MG63 (cell line): Measurements from ENCODE around the gene TUBGCP4. TPM values are rescaled to one million over a fixed set of nuclear protein-coding genes. Genes with fewer than 3 reads are reported as not detected.

ENCODE experiments used
- DNase-seq: peaks from one replicate; pipeline ENCODE4 v3.0.0-alpha.2; 2020
- H3K27me3 ChIP-seq: fragments of 250-450 bp; sonication (Bioruptor Pico); 2 replicates; pipeline ENCODE4 v1.5.1; 2020; ENCODE audit warnings: mild to moderate bottlenecking, moderate library complexity
- H3K36me3 ChIP-seq: fragments of 250-450 bp; sonication (Bioruptor Pico); 2 replicates; pipeline ENCODE4 v1.5.1; 2020; ENCODE audit warnings: mild to moderate bottlenecking, moderate library complexity
- H3K4me3 ChIP-seq: fragments of 250-450 bp; sonication (Bioruptor Pico); 2 replicates; pipeline ENCODE4 v1.5.1; 2020; ENCODE audit warnings: mild to moderate bottlenecking, moderate library complexity
- H3K9me3 ChIP-seq: fragments of 250-450 bp; sonication (Bioruptor Pico); 2 replicates; pipeline ENCODE4 v1.5.1; 2020; ENCODE audit warnings: mild to moderate bottlenecking, moderate library complexity
- total RNA-seq: library from RNA; depleted of rRNA; stranded (reverse); fragments of >200 nt; shearing (Covaris generic); gene quantifications from 2 replicates; pipeline ENCODE4 v1.2.3, GENCODE V29; 2014; ENCODE audit warnings: low replicate concordance; rRNA removed

TUBGCP4 gene, protein sequence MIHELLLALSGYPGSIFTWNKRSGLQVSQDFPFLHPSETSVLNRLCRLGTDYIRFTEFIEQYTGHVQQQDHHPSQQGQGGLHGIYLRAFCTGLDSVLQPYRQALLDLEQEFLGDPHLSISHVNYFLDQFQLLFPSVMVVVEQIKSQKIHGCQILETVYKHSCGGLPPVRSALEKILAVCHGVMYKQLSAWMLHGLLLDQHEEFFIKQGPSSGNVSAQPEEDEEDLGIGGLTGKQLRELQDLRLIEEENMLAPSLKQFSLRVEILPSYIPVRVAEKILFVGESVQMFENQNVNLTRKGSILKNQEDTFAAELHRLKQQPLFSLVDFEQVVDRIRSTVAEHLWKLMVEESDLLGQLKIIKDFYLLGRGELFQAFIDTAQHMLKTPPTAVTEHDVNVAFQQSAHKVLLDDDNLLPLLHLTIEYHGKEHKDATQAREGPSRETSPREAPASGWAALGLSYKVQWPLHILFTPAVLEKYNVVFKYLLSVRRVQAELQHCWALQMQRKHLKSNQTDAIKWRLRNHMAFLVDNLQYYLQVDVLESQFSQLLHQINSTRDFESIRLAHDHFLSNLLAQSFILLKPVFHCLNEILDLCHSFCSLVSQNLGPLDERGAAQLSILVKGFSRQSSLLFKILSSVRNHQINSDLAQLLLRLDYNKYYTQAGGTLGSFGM
- 5.4 and 18.2 TPM in 2 replicates for total RNA-seq

DNA sequence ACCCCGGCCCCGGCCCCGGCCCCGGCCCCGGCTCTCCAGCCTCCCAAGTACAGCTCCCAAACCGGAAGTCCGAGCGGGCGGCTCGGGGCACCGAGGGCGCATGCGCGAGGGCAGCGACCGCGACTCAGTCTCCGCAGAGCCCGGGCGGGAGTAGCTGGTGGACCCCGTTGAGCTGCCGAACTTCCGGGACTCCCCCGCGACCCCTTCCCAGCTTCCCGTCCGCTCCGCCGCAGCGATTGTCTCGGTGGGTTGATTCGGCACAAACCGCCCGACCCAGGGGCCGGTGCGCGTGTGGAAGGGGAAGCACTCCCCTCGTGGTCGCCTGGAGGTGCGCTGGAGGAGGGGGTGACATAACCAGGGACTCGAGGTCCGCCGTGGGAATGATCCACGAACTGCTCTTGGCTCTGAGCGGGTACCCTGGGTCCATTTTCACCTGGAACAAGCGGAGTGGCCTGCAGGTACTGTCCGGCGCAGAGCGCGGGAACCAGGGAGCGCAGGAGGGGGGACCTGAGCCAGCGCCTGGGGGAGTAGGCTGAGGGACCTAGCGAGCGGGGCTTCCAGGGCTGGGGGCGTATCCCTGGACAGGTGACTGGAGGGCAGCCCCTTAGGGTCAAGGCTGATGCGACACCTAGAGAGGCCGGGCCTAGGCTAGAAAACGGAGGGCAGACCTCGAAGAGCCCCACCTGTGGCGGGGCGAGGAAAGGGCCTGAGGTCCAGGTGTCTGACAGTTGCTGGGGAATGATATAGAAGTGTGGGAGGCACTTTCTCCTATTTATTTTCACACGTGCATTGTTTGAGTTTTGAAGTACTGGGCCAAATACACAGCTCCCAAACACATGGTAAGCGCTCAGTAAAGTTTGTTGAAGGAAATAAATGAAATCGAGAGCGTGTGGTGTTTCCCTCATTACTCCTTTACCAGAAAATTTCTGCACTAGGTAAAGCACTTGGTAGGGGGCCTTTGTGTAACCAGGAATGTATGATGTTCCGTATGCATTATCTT is at the start of gene TUBGCP4, which contains the start of gene ZSCAN29:
Gene TUBGCP4 (plus strand): TSS at position 127 of the 1,000 bp plus-strand sequence. CDS start 254 bp downstream, at position 381.
Gene ZSCAN29 (minus strand): TSS at position 69 of the 1,000 bp plus-strand sequence. CDS start 1,130 bp downstream, outside the sequence.
- H3K9me3 ChIP-seq = 0 out of 2 replicates have a peak, but pooled peaks cover 2% of the 10 kb centered on the region
- DNase-seq = peak; percentile 87
- peaks cover 43% of the 10 kb centered on the region for H3K36me3 ChIP-seq
- H3K4me3 ChIP-seq = peak within 1 kb of the TSS; percentile 90
- no peaks in the 10 kb centered on the region for H3K27me3 ChIP-seq

DNA sequence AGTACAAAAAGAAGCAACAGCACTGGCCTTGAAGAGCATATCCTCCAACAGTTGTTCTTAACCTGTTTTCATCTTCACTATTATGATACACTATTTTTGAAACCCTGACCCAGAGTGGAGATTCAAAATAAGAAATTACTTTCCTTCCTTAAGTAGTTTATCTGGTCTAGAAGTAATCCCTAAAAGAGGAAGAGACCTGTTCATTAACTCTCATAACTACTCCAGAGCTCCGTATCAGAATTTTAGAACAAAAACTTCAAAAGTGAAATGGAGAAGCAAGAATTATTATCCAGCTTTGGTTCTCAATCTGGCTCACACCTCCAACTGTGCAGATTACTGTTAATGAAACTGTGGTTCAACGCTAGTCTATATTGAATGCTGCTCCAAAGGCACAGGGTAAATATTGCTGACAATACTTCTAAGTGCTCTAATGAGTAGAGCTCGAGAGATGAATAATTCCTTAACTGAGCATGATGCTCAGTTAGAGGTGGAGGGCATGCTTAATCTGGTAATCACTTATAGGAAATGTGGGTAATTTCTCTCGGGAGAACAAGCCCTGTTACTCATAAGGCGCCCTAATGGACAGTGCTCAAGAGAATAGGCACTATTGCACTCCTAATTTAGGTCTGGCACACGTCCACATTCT is 45.7 kb upstream of the TUBGCP4 start:
- no peak for DNase-seq
- Histone ChIP-seq H3K36me3 (peaks cover 13% of the 10 kb centered on the region), H3K27me3 (no peaks in the 10 kb centered on the region), H3K4me3 (no peak overlapping the region), H3K9me3 (no peaks in the 10 kb centered on the region)

DNA sequence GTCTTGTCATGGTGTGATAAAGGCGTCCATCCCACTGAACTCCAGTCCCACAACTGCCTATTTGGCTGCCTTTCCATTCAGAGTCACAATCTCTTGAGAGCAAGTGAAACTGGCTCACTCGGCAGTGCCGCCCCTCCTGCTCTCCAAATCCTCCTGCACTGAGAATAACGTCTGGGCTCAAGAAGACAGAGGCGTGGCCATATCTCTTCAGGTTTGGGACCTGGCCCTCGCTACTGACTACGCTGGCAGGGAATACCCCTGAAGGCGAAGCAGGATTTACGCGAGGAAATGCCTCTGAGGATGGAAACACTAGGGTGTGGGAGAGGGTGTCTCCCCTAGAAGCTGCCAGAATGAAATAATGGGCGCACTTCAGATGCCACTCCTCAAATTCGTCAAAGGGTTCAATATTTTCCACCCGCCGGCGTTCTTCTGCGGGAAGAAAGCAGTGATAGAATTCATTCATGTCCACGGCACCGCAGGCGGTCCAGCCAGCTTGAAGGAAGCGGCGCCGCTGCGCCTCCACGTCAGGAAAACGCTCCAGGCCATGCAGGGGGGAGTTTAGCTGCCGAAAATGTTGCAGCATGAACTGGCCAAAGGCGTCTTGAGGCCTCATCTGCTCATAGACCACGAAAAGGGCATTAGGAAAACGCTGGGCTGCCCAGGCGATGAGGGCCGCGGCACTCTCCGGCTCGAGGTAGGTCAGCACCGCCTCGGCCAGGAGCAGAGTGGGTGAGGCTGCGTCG is 41.5 kb upstream of the TUBGCP4 start:
- Histone ChIP-seq H3K9me3 (no peaks in the 10 kb centered on the region), H3K4me3 (peak overlapping the region; percentile 83), H3K36me3 (peaks cover 13% of the 10 kb centered on the region), H3K27me3 (no peaks in the 10 kb centered on the region)
- peak; percentile 26 for DNase-seq

DNA sequence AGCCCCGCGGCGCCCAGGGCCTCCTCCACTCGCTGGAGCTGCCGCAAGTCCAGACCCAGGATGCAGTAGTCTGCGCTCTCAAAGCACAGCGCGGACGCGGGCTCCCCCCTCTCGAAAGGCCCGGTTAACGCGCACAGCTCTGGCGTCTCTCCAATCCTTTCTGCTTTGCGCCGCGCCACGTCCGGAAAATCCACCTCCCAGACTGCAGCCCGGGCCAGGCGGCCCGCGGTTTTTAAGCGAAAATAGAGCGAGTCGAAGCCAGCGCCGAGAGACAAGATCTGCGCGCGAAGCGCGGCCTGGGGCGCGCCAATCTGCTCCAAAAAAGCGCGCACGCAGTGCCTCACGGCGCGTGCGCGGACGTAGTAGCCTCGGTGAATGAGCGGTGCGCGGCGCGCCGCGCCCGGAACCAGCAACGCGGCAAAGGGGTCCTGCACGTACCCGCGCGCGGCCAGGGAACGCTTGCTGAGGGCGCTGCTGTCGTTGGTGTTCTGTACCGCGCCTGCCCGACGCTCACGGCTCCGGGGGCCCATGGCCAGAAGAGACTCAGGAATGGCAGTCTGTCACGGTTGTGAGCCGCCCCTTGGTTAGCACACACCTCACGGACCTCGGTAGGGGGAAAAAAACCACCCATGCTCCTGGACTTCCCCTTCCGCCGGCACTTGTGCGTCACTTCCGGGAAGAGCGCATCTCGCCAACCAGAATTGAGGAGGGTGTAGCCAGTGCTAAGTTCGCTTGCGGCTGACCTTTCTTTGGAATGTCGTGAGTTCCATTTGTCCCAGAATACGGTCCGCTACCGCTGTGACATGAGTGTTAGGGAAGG is 40.7 kb upstream of the TUBGCP4 start, which contains the start of gene LCMT2:
Gene LCMT2 (minus strand): TSS at position 614 of the 820 bp plus-strand sequence. CDS start 84 bp downstream, at position 530.
- Histone ChIP-seq H3K27me3 (no peaks in the 10 kb centered on the region), H3K36me3 (peaks cover 13% of the 10 kb centered on the region)

DNA sequence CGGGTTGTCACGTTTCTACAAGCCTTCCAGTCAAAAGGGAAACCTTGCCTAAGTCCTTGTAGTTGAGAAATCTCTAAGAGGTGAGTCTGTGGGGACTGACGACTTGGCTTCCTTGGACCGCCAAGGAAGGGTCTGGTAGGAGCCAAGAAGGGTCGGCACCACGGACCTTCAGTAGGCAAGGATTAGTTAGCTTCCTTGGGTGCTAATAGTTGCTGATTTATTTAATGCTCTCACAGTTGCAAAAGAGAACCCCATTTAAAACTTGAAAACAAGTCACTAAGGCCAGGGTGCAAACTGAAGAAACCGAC is 40.2 kb upstream of the TUBGCP4 start:
- H3K4me3 ChIP-seq = peak overlapping the region; percentile 83
- no peak for DNase-seq
- H3K9me3 ChIP-seq = no peaks in the 10 kb centered on the region
- no peaks in the 10 kb centered on the region for H3K27me3 ChIP-seq
- H3K36me3 ChIP-seq = peaks cover 15% of the 10 kb centered on the region

More for the DNA sequence above, 40.7 kb upstream of the TUBGCP4 start, which contains the start of gene LCMT2:
- Histone ChIP-seq H3K4me3 (peak within 1 kb of the TSS; percentile 83), H3K9me3 (no peaks in the 10 kb centered on the region)
- peak; percentile 93 for DNase-seq

DNA sequence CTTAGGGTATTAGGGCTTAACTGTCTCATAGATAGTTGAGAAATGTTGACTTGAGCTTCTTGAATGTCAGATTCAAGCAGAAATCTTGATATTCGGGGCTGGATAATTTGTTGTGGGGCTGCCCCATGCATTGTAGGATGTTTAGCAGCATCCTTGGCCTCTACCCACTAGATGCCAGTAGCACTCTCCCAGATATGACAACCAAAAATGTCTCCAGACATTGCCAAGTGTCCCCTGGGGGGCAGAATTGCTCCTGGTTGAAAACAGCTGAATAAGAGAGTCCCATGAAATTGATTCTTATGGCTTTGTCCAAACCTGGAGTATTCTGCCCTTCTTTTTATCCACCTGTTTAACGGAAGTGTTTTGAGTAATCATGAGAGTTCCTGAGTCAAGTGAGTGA is 24.6 kb upstream of the TUBGCP4 start:
- DNase-seq = no peak
- peaks cover 37% of the 10 kb centered on the region for H3K36me3 ChIP-seq
- no peaks in the 10 kb centered on the region for H3K9me3 ChIP-seq
- no peak overlapping the region for H3K4me3 ChIP-seq
- H3K27me3 ChIP-seq = no peaks in the 10 kb centered on the region

DNA sequence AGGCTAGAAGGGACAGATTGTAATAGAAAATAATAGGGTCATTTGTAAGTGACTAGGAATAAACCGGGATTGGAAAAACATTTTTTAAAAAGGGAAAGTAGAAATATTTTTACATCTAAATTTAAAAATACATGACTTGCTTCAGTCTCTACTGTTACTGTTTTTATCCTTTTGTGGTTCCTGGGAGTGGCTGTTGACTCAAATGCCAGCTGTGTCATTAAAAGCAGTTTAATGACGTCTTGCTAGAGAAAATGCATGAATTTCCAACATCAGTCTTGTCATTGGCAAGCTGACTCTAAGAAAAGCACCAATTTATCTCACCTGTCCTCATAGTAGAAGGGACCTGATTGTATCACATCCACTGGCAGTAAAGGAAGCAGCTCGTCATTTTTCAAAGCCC is 23.8 kb upstream of the TUBGCP4 start:
- Histone ChIP-seq H3K36me3 (peaks cover 44% of the 10 kb centered on the region), H3K27me3 (no peaks in the 10 kb centered on the region), H3K4me3 (no peak overlapping the region), H3K9me3 (no peaks in the 10 kb centered on the region)
- DNase-seq = no peak

DNA sequence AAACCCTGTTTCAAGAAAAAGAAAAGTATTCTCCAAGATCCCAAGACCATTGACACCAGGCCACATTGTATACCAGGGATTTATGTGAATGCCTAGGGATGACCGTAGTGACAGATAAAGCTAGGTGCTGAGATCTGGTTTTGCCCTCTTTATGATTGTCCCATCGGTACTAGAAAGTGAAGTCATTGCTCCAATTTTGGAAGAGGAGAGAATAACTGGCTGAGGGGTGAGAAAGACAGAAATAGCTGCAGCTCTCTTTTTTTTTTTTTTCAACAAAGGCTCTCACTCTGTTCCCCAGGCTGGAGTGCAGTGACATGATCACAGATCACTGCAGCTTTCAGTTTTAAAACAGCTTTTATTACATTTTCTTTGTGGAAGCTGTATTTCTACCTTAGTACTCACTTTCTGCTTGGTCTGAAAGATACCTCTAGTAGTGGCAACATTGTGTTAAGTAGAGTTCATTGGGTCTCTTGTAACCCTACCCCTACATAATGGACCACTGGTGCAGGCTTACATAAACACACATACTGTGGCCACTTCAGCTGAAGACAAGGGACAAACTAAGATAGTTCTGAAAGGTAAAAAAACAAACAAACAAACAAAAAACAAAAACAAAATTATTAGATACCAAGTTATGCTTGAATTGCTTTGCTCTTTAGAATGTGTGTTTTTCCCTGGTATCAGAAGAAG is 18.1 kb upstream of the TUBGCP4 start:
- no peak for DNase-seq
- Histone ChIP-seq H3K27me3 (no peaks in the 10 kb centered on the region), H3K36me3 (peaks cover 18% of the 10 kb centered on the region), H3K4me3 (no peak overlapping the region), H3K9me3 (0 out of 2 replicates have a peak, but pooled peaks cover under 1% of the 10 kb centered on the region)

DNA sequence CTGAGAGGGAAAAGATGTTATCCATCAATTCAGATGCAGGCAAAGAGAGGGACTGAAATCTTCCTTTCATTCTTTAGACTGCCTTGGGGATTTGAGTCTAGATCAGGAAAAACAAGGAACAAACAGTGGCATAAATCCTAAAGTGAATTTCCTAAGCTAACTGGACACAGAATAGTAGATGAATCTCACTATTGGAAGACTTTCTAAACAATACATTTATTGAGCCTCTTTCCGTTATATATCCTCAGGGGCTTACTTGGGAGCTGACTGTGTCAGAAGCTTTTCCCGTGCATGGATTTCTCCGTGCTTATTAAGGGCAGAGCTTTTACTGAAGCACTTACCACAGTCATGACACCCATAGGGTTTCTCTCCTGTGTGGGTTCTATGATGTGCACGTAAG is 10.1 kb upstream of the TUBGCP4 start:
- H3K36me3 ChIP-seq = peaks cover 78% of the 10 kb centered on the region
- H3K27me3 ChIP-seq = no peaks in the 10 kb centered on the region
- H3K9me3 ChIP-seq = peaks cover 54% of the 10 kb centered on the region
- no peak for DNase-seq
- no peak overlapping the region for H3K4me3 ChIP-seq

DNA sequence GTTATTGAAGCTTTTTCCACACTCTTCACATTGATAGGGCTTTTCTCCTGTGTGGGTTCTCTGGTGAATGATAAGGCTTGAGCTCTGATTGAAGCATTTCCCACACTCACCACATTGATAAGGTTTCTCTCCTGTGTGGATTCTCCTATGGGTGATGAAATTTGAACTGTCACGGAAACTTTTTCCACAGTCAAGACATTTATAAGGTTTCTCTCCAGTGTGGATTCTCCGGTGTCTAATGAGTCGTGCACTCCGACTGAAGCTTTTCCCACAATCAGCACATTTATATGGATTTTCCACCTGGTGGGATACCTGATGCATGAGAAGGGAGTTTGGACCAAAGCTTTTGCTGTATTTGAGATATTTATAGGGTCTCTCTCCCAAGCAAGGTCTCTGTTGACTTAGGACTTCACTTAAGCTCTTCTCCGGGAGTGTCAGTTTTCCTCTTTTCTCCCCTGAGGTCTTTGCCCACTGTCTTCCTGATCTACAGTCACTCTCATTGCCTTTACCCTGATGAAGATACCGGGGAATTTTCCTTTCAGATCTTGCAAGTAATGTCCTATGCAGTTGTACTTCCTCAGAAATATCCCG is 9.5 kb upstream of the TUBGCP4 start:
- peaks cover 84% of the 10 kb centered on the region for H3K36me3 ChIP-seq
- H3K4me3 ChIP-seq = no peak overlapping the region
- H3K27me3 ChIP-seq = no peaks in the 10 kb centered on the region
- no peak for DNase-seq
- H3K9me3 ChIP-seq = peaks cover 55% of the 10 kb centered on the region

DNA sequence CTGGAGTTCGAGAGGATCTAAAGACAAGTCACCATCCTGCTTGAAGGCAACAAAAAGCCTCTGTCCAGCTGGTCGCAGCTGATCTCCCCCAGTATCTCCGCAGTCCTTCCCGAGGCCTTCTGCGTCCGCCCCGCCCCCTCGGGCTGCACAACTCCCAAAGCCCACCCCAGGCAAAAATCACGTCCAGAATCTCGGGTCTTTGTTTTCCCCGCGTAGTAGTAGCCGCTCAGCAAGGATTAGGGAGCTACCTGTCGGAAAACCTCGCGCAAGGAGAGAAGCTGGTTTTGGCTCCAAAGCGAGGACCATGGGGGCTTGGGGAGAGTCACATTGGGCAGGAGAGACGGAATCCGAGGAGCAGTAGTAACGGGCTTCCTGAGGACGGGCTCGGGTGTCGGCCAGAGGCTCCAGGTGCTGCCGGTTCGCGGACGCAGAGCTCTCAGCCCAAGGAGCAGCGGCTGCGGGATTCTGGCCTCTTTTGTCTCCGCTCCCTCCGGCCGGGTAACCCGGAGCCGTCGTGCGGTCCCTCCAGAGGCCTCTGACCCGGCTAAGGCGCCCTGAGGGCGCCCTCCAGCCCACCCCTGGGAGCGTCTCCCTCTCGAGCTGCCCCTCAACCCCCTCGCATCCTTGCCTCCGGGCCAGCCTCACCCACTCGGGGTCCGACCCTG is 459 bp upstream of the TUBGCP4 start:
- peak overlapping the region; percentile 90 for H3K4me3 ChIP-seq
- peaks cover 5% of the 10 kb centered on the region for H3K9me3 ChIP-seq
- peak; percentile 18 for DNase-seq
- H3K36me3 ChIP-seq = peaks cover 48% of the 10 kb centered on the region
- H3K27me3 ChIP-seq = no peaks in the 10 kb centered on the region

DNA sequence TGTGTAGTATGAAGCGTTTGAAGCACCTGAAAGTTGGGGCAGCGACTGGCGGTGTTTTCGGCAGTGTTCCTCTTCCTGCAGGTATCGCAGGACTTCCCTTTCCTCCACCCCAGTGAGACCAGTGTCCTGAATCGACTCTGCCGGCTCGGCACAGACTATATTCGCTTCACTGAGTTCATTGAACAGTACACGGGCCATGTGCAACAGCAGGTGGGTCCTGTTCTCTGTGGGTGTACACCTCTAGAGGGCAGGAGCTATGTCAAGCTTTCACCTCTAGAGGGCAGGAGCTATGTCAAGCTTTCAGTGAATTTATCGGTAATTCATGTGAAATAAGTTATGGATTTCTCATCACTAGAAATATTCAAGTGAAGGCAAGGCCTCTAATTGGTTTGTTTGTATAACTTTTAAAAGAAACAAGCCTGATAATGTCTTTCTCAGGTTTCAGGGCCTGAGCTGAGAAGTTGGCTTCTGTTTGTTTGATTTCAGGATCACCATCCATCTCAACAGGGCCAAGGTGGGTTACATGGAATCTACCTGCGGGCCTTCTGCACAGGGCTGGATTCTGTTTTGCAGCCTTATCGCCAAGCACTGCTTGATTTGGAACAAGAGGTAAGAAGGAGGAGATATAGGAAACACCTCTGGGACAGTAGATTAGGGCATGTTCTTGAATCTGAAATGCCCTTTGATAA is 5.3 kb downstream of the TUBGCP4 start:
- Histone ChIP-seq H3K9me3 (no peaks in the 10 kb centered on the region), H3K36me3 (peaks cover 53% of the 10 kb centered on the region), H3K27me3 (no peaks in the 10 kb centered on the region), H3K4me3 (no peak overlapping the region)
- no peak for DNase-seq

DNA sequence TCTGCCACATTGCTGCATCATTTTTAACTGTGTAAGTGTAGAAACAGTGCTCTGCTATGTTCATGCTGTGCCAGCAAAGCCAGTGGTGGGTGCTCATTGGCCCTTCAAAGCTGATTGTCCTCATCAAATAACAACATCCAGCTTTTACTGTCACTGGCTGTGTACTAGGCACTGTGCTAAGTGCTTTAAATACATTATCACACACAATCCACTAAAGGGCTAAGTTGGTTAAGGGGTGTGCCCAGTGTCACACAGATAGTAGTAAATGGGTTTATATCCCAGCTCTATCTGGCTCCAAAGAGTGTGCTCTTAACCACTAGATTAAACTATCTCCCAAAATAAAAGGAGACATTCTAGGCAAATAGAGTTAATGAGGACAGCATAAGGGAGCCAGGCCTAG is 7.7 kb downstream of the TUBGCP4 start:
- DNase-seq = no peak
- no peaks in the 10 kb centered on the region for H3K9me3 ChIP-seq
- H3K4me3 ChIP-seq = no peak overlapping the region
- no peaks in the 10 kb centered on the region for H3K27me3 ChIP-seq
- peaks cover 67% of the 10 kb centered on the region for H3K36me3 ChIP-seq
